Neural cell (in vitro differentiated cells): Measurements from ENCODE around the gene CEMIP.

Source experiments
- EP300 ChIP-seq: fragments of 450-650 bp; conservative IDR thresholded peaks from 2 replicates; pipeline ENCODE4 v1.6.1; 2014; ENCODE audit warnings: antibody characterized with exemption, mild to moderate bottlenecking, moderate library complexity; ENCODE audit not compliant: poor library complexity, severe bottlenecking
- TF ChIP-seq, protein P1 (sequence below): IDR thresholded peaks from 2 replicates; pipeline ENCODE4 v1.6.1; 2012; ENCODE audit warnings: borderline replicate concordance

DNA sequence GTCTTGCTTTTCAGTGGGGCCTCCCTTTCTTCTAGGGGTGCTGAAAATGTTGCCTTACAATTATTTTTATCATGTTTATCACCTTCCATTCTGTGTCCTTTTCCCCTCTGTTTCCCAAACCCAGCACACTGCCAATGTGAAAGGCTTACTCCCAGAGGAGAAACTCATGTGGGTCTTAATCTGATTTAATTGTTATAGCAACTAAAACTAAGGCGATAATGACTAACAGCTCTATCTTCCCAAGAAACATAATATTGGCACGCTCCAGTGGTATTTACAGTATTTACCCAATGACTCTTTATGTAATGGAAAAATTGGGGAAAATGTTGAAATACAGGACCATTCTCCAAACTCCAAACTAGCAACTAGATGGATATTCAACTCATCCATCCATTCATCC, 152.0 kb downstream of the CEMIP start:
- TF ChIP-seq, protein P1, sequence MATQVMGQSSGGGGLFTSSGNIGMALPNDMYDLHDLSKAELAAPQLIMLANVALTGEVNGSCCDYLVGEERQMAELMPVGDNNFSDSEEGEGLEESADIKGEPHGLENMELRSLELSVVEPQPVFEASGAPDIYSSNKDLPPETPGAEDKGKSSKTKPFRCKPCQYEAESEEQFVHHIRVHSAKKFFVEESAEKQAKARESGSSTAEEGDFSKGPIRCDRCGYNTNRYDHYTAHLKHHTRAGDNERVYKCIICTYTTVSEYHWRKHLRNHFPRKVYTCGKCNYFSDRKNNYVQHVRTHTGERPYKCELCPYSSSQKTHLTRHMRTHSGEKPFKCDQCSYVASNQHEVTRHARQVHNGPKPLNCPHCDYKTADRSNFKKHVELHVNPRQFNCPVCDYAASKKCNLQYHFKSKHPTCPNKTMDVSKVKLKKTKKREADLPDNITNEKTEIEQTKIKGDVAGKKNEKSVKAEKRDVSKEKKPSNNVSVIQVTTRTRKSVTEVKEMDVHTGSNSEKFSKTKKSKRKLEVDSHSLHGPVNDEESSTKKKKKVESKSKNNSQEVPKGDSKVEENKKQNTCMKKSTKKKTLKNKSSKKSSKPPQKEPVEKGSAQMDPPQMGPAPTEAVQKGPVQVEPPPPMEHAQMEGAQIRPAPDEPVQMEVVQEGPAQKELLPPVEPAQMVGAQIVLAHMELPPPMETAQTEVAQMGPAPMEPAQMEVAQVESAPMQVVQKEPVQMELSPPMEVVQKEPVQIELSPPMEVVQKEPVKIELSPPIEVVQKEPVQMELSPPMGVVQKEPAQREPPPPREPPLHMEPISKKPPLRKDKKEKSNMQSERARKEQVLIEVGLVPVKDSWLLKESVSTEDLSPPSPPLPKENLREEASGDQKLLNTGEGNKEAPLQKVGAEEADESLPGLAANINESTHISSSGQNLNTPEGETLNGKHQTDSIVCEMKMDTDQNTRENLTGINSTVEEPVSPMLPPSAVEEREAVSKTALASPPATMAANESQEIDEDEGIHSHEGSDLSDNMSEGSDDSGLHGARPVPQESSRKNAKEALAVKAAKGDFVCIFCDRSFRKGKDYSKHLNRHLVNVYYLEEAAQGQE = no peak
- TF ChIP-seq EP300 = no peak
